ENCODE data around the gene FGF1.

- TF ChIP-seq, protein P1, sequence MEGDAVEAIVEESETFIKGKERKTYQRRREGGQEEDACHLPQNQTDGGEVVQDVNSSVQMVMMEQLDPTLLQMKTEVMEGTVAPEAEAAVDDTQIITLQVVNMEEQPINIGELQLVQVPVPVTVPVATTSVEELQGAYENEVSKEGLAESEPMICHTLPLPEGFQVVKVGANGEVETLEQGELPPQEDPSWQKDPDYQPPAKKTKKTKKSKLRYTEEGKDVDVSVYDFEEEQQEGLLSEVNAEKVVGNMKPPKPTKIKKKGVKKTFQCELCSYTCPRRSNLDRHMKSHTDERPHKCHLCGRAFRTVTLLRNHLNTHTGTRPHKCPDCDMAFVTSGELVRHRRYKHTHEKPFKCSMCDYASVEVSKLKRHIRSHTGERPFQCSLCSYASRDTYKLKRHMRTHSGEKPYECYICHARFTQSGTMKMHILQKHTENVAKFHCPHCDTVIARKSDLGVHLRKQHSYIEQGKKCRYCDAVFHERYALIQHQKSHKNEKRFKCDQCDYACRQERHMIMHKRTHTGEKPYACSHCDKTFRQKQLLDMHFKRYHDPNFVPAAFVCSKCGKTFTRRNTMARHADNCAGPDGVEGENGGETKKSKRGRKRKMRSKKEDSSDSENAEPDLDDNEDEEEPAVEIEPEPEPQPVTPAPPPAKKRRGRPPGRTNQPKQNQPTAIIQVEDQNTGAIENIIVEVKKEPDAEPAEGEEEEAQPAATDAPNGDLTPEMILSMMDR (IDR thresholded peaks at IDR 0.05): no peak
- TF ChIP-seq EZH2 (IDR thresholded peaks at IDR 0.05; ENCODE audit: borderline replicate concordance, insufficient read depth, low read depth, low read length, poor library complexity, severe bottlenecking): no peak
Observed at GRCh38 chr5:142644127-142644526, 41.8 kb downstream of the FGF1 start.
